Raji (cell line): ENCODE data around the gene KRTAP27-1.

Source experiments
- POLR2A ChIP-seq: IDR thresholded peaks from 2 replicates; pipeline ENCODE4 v1.6.1; 2011; ENCODE audit warnings: low read depth, low read length, control low read depth; ENCODE audit not compliant: insufficient read depth

Gene KRTAP27-1

DNA sequence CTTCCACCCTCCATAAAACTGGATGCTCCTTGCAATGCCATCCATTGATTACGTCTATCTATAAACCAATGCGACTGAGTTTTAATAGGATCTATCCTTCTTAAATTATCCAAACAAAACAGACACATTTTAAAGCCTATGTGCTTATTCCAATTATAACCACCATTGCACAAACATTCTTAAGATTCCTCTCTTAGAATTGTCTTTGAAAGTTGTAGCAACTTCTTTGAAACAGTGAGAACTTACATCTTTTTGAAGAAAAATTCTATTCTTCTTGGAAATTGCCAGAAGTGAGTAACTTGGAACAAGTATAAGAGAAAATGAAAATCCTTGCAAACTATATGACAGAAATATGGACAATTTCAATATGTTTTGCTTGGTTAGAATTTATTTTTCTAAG, 17.3 kb downstream of the KRTAP27-1 start, which contains the start of gene KRTAP26-1:
TSS of gene KRTAP26-1 (minus strand) at position 101 of the 400 bp plus-strand sequence. CDS start 280 bp downstream, outside the sequence.
- no peak for TF ChIP-seq POLR2A

DNA sequence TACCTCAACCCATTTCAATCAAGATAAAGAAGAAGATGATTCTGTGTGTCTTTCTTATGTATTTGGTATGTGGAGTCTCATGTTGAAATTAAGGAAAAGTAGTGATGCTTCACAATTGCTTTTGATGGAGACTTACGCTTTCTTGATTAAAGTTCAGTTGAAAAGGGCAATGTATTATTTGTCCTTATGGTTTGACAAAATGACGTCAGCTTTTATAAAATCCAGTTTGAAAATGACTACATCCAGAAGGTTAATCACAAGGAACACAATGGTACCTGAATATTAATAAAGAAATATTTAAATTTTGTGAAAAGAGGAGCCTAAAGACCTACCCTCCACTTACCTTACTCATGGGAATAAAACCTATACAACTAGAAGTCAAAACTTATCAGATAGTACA, 21.8 kb downstream of the KRTAP27-1 start:
- no peak for TF ChIP-seq POLR2A

DNA sequence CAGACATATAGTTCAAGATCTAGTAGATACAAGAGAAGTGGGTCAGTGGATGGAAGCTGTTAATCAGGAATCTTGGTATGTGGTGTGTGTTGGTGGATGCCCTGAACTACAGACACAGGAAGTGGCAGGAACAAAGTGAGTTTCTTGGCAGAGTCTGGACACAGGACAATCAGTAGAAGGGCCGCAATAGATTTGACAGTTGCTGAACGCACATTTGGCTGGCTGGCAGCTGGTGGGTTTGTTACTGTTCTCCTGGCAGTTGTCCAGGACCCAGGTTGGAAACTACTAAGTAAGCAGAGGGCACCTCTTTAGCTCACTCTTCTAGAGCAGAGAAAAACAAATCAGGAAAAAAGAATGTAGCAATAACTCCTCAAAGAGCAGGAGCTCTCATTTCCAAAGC, 30.6 kb downstream of the KRTAP27-1 start:
- no peak for TF ChIP-seq POLR2A

DNA sequence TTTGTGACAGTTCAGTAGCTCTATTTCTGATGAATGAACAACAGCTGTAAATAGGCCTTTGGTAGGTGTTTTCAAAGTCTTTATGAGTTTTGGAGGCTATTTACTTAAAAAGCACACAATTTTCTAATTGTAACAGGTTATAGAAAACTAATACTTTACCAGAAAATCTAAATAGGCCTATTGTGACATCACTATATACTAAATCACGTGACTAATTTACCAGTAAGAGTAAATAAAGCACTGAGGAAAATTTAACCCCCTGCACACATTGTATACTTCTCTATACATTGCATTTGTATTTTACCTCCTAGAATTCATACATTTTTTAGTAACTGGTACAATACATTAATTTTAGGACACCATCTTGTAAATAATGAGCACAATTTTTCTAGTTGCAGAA, 32.4 kb downstream of the KRTAP27-1 start:
- no peak for TF ChIP-seq POLR2A

DNA sequence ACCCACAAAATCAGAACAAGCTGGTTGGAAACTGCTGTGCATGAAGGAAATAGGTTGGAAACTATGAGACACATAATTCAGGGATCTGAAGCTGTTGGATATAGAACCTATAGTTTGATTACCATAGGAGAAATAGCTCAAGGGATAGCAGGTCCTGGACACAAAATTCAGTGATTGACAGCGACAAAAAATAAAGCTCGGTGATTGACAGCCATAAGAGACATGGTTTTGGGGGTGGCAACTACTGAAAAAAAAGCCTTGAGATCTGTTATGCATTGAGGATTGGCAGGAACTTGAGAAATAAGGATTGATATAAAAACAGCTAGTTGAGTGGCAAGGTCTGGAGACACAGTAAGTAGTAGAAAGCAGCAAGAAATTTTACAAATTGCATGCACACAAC, 48.3 kb downstream of the KRTAP27-1 start, which contains the start of gene KRTAP25-1:
TSS of gene KRTAP25-1 (minus strand) at position 300 of the 400 bp plus-strand sequence. CDS start at position 276, 24 bp downstream.
- no peak for TF ChIP-seq POLR2A
